Esophagus muscularis mucosa (tissue), 4 donors: ENCODE results near the gene SLC9C2.
"Not testable (repeated sequence)": the region's sequence is repeated elsewhere in the genome, so short reads cannot be mapped to it uniquely, and the experiment has no call there.

ENCODE experiments used
- CTCF ChIP-seq, 3 experiments: fragments of 200-600 bp in 2 of 3; fragments of 450-650 bp in 1 of 3; sonication (generic) in 2 of 3; IDR thresholded peaks; one replicate each; pipeline ENCODE4 v1.5.1; 2017 to 2019; ENCODE audit warnings: antibody characterized with exemption in 3 of 3, mild to moderate bottlenecking in 2 of 3, moderate library complexity in 1 of 3
- EP300 ChIP-seq: sonication (generic); formaldehyde crosslinking; IDR thresholded peaks from one replicate; pipeline ENCODE4 v1.6.1; 2017; ENCODE audit warnings: antibody characterized with exemption
- POLR2A ChIP-seq: fragments of 450-650 bp; IDR thresholded peaks from one replicate; pipeline ENCODE4 v1.6.1; 2017; ENCODE audit warnings: antibody characterized with exemption, moderate library complexity, mild to moderate bottlenecking, low read depth

DNA sequence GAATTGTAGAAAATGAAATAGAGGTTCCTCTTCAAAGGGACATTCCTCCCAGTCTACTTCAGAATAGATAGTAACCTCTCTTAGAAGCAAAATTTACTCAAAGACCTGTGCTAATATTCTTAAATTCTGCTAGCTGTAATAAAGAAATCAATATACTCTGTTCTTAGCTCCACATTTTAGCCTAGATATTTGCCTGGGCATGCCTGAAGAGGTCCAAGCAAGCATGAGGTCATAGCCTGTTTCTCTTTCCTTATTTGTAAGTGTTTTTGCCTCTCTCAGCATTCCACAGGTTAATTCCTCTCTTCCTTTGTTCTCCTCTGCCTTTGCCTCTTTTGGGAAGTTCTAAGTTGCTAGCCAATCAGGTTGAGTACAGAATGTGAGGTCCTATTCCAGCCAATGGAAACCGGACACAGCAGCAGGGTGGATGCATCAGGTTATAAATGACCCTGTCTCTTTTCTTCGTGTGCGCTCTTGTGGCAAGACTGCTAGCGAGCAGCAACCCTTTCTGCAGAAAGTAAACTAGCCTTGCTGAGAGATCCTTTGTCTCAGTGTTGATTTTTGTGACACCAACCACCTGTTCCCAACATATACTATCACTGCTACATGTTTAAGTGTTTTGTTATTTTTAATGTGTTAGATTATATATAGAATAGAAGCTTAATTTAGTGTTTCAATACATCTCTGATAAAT lies 39.7 kb upstream of the SLC9C2 start:
- not testable (repeated sequence) for TF ChIP-seq CTCF (IDR thresholded peaks at IDR 0.05); POLR2A; EP300
